GM23248 (cell line): ENCODE results near the gene GARNL3. TPM values are rescaled to one million over a fixed set of nuclear protein-coding genes. Genes with fewer than 3 reads are reported as not detected.

ENCODE experiments used
- DNase-seq: peaks from one replicate; pipeline ENCODE4 v3.0.0-alpha.2; 2015
- H2AFZ ChIP-seq: fragments of 200-600 bp; sonication (generic); 2 replicates; pipeline ENCODE4 v1.6.1; 2016; ENCODE audit warnings: antibody characterized with exemption
- H3F3A ChIP-seq: fragments of 200-600 bp; sonication (generic); 2 replicates; pipeline ENCODE4 v1.6.1; 2016; ENCODE audit warnings: mild to moderate bottlenecking, antibody characterized with exemption, mixed run types; ENCODE audit not compliant: insufficient read depth
- H3K27ac ChIP-seq: fragments of 200-600 bp; sonication (generic); 2 replicates; pipeline ENCODE4 v1.5.1; 2016; ENCODE audit warnings: mild to moderate bottlenecking
- H3K27me3 ChIP-seq: fragments of 200-600 bp; sonication (generic); replicated peaks from 2 replicates; pipeline ENCODE4 v1.6.1; 2016; ENCODE audit warnings: mild to moderate bottlenecking; ENCODE audit not compliant: insufficient read depth
- H3K36me3 ChIP-seq: fragments of 200-600 bp; sonication (generic); 2 replicates; pipeline ENCODE4 v1.6.1; 2016; ENCODE audit warnings: low read depth, mild to moderate bottlenecking
- H3K4me1 ChIP-seq: fragments of 200-600 bp; sonication (generic); 2 replicates; pipeline ENCODE4 v1.6.1; 2016; ENCODE audit warnings: mild to moderate bottlenecking; ENCODE audit not compliant: insufficient read depth
- H3K4me2 ChIP-seq: fragments of 200-600 bp; sonication (generic); one replicate; pipeline ENCODE4 v1.6.1; 2016; ENCODE audit warnings: mild to moderate bottlenecking; ENCODE audit not compliant: unreplicated experiment
- H3K4me3 ChIP-seq: fragments of 200-600 bp; sonication (generic); 2 replicates; pipeline ENCODE4 v1.5.1; 2016; ENCODE audit warnings: mild to moderate bottlenecking
- H3K79me2 ChIP-seq: fragments of 200-600 bp; sonication (generic); 2 replicates; pipeline ENCODE4 v1.6.1; 2016; ENCODE audit warnings: mild to moderate bottlenecking; ENCODE audit not compliant: insufficient read depth
- H3K9ac ChIP-seq: fragments of 200-600 bp; sonication (generic); 2 replicates; pipeline ENCODE4 v1.6.1; 2016; ENCODE audit warnings: mild to moderate bottlenecking
- H3K9me2 ChIP-seq: fragments of 200-600 bp; sonication (generic); 2 replicates; pipeline ENCODE4 v1.6.1; 2016; ENCODE audit warnings: mixed run types, mild to moderate bottlenecking, moderate library complexity; ENCODE audit not compliant: insufficient read depth
- H3K9me3 ChIP-seq: fragments of 200-600 bp; sonication (generic); one replicate; pipeline ENCODE4 v1.6.1; 2017; ENCODE audit warnings: low read depth
- H4K20me1 ChIP-seq: fragments of 200-600 bp; sonication (generic); 2 replicates; pipeline ENCODE4 v1.6.0; 2016; ENCODE audit not compliant: insufficient read depth
- EZH2 ChIP-seq: fragments of 200-600 bp; sonication (generic); IDR thresholded peaks from 2 replicates; pipeline ENCODE4 v1.6.1; 2018; ENCODE audit warnings: antibody characterized with exemption, mild to moderate bottlenecking; ENCODE audit not compliant: insufficient read depth, poor library complexity, severe bottlenecking
- EZH2phosphoT487 ChIP-seq: fragments of 200-600 bp; sonication (generic); IDR thresholded peaks from 2 replicates; pipeline ENCODE4 v1.6.1; 2018; ENCODE audit warnings: antibody characterized with exemption, moderate library complexity, mild to moderate bottlenecking, low read depth; ENCODE audit not compliant: insufficient read depth
- WGBS, 2 experiments: methylation state at CpG; one replicate each; pipeline ENCODE4 v1.1.6; 2015 to 2017; ENCODE audit warnings: low lambda C conversion rate in 2 of 2, low coverage in 1 of 2; ENCODE audit errors: missing lambda C conversion rate in 2 of 2; 5-methylcytosine and 5-hydroxymethylcytosine counted together
- in situ Hi-C: fragments of 300-500 bp; cut with MboI; formaldehyde crosslinking; loops from 2 replicates; pipeline ENCODE4 v1.15.0; 2020
- polyA plus RNA-seq: library from polyadenylated mRNA; unstranded; fragments of >200 nt; fragmentation: Nextera tagmentation; extraction: Ambion mirVana; gene quantifications from 2 replicates; pipeline ENCODE4 v1.2.1, GENCODE V29; 2016
- total RNA-seq: library from RNA; depleted of rRNA; stranded (reverse); fragments of >200 nt; shearing (Covaris generic); gene quantifications from 2 replicates; pipeline ENCODE4 v1.2.3, GENCODE V29; 2014

GARNL3 gene
- total and polyA plus RNA-seq, 2 experiments from 2014 or later, result 0.43 to 1.3 TPM

- in situ Hi-C loops, result no loop called here
- H3K9me3 ChIP-seq, result no peaks in the 10 kb centered on the region
- no peaks in the 10 kb centered on the region for H3K4me1 ChIP-seq
- H4K20me1 ChIP-seq, result no peaks in the 10 kb centered on the region
- no peak overlapping the region for H2AFZ ChIP-seq
- H3K36me3 ChIP-seq, result no peaks in the 10 kb centered on the region
- no peaks in the 10 kb centered on the region; the same call in 1 of the 2 replicates for H3K27me3 ChIP-seq
- no peaks in the 10 kb centered on the region for H3F3A ChIP-seq
- 55 to 56% methylated on average over 5 of the region's 5 CpGs for WGBS, 2 experiments
- H3K27ac ChIP-seq, result no peak overlapping the region
- no peak overlapping the region for H3K4me3 ChIP-seq
- no peak for DNase-seq
- H3K9me2 ChIP-seq, result no peaks in the 10 kb centered on the region
- no peak overlapping the region for H3K9ac ChIP-seq
- no peaks in the 10 kb centered on the region for H3K79me2 ChIP-seq
- no peak overlapping the region for H3K4me2 ChIP-seq
- TF ChIP-seq EZH2phosphoT487 (no peak), EZH2 (no peak)
These were observed 3.4 kb downstream of the GARNL3 start for GRCh38 chr9:127267793-127268525.

GRCh38 chr9:127269449-127269848, 4.9 kb downstream of the GARNL3 start:
- Histone ChIP-seq H3F3A (no peaks in the 10 kb centered on the region), H3K36me3 (no peaks in the 10 kb centered on the region), H3K79me2 (no peaks in the 10 kb centered on the region), H2AFZ (no peak overlapping the region), H3K27me3 (no peaks in the 10 kb centered on the region; the same call in 1 of the 2 replicates), H3K9ac (no peak overlapping the region), H3K27ac (no peak overlapping the region), H3K9me3 (no peaks in the 10 kb centered on the region), H3K4me3 (no peak overlapping the region), H3K9me2 (no peaks in the 10 kb centered on the region), H3K4me1 (no peaks in the 10 kb centered on the region), H3K4me2 (no peak overlapping the region), H4K20me1 (no peaks in the 10 kb centered on the region)
- no peak for DNase-seq
- in situ Hi-C loops, result no loop called here
- TF ChIP-seq EZH2 (no peak), EZH2phosphoT487 (no peak)
- 58 to 67% methylated on average over 1 of the region's 1 CpG for WGBS, 2 experiments

GRCh38 chr9:127273326-127273725, 8.8 kb downstream of the GARNL3 start:
- Histone ChIP-seq H3F3A (no peaks in the 10 kb centered on the region), H3K9ac (no peak overlapping the region), H3K36me3 (no peaks in the 10 kb centered on the region), H3K9me3 (no peaks in the 10 kb centered on the region), H2AFZ (no peak overlapping the region), H3K27me3 (no peaks in the 10 kb centered on the region; the same call in 1 of the 2 replicates), H4K20me1 (no peaks in the 10 kb centered on the region), H3K4me3 (no peak overlapping the region), H3K4me2 (no peak overlapping the region), H3K4me1 (no peaks in the 10 kb centered on the region), H3K27ac (no peak overlapping the region), H3K79me2 (no peaks in the 10 kb centered on the region), H3K9me2 (no peaks in the 10 kb centered on the region)
- 68 to 72% methylated on average over 3 of the region's 3 CpGs for WGBS, 2 experiments
- in situ Hi-C loops, result no loop called here
- TF ChIP-seq EZH2 (no peak), EZH2phosphoT487 (no peak)
- no peak for DNase-seq

GRCh38 chr9:127277099-127277498, 12.5 kb downstream of the GARNL3 start:
- in situ Hi-C loops, result no loop called here

More at GRCh38 chr9:127277099-127277498, 12.5 kb downstream of the GARNL3 start:
- Histone ChIP-seq H3K4me3 (no peak overlapping the region), H4K20me1 (no peaks in the 10 kb centered on the region), H2AFZ (no peak overlapping the region), H3K4me1 (no peaks in the 10 kb centered on the region), H3K36me3 (no peaks in the 10 kb centered on the region), H3K9ac (no peak overlapping the region), H3K79me2 (no peaks in the 10 kb centered on the region), H3K4me2 (no peak overlapping the region), H3K9me3 (no peaks in the 10 kb centered on the region), H3K27me3 (peaks cover 12% of the 10 kb centered on the region; the same call in 1 of the 2 replicates), H3K9me2 (no peaks in the 10 kb centered on the region), H3K27ac (no peak overlapping the region), H3F3A (no peaks in the 10 kb centered on the region)
- TF ChIP-seq EZH2, result no peak
- no peak for TF ChIP-seq EZH2phosphoT487
- 55 to 73% methylated on average over 2 of the region's 2 CpGs for WGBS, 2 experiments
- DNase-seq, result no peak
